HG02938 (cell line): ENCODE data around the gene BCL11B.

Source experiments
- ATAC-seq: cut with Tn5 transposase; IDR thresholded peaks from one replicate; pipeline ENCODE4 v1.9.1; 2021; ENCODE audit warnings: mild to moderate bottlenecking, moderate library complexity; ENCODE audit not compliant: unreplicated experiment

BCL11B gene

DNA sequence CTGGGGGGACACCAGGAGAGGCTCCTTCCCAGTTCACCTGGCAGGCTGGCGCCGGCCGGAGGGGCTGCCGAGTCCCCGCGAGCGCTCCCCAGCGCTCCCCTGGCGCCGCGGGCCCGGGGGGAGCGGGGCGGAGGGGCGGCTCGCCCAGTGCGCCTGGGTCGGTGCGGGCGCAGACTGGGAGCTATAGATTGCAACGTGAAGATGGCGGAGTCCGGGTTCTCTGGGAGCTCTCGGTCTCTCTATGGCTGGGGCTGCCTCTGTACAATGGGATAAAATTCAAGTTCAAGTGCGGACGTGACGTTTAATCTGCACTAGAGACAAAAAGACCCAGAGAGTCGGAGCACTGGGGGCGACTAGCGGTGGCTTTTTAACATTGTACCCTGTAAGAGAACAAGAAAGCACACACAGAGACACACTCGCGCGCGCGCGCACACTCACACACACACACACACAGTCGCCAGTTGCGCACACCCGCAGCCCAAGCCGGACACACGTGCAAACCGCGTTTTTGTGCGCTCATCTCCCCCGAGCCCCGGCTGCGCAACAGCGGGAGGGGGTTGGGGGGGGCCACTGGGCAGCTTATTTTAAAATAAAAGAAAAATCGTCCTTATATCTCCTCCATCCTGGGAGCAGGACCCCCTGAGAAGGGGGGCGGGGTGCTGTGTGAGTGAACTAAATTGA lies at the start of gene BCL11B:
Gene BCL11B, minus strand, starts transcription at position 247 of the 681 bp plus-strand sequence. CDS start 979 bp downstream, outside the sequence.
- ATAC-seq, result peak; percentile 89

GRCh38 chr14:99321236-99321925 lies 49.4 kb upstream of the BCL11B start:
- ATAC-seq, result no peak

GRCh38 chr14:99320621-99321235 lies 48.7 kb upstream of the BCL11B start:
- ATAC-seq, result no peak

GRCh38 chr14:99320105-99320572 lies 48.1 kb upstream of the BCL11B start:
- ATAC-seq, result peak; percentile 75

GRCh38 chr14:99318959-99319295 lies 46.9 kb upstream of the BCL11B start:
- no peak for ATAC-seq

GRCh38 chr14:99318091-99318958 lies 46.3 kb upstream of the BCL11B start:
- ATAC-seq, result no peak

GRCh38 chr14:99317231-99318090 lies 45.5 kb upstream of the BCL11B start:
- no peak for ATAC-seq

DNA sequence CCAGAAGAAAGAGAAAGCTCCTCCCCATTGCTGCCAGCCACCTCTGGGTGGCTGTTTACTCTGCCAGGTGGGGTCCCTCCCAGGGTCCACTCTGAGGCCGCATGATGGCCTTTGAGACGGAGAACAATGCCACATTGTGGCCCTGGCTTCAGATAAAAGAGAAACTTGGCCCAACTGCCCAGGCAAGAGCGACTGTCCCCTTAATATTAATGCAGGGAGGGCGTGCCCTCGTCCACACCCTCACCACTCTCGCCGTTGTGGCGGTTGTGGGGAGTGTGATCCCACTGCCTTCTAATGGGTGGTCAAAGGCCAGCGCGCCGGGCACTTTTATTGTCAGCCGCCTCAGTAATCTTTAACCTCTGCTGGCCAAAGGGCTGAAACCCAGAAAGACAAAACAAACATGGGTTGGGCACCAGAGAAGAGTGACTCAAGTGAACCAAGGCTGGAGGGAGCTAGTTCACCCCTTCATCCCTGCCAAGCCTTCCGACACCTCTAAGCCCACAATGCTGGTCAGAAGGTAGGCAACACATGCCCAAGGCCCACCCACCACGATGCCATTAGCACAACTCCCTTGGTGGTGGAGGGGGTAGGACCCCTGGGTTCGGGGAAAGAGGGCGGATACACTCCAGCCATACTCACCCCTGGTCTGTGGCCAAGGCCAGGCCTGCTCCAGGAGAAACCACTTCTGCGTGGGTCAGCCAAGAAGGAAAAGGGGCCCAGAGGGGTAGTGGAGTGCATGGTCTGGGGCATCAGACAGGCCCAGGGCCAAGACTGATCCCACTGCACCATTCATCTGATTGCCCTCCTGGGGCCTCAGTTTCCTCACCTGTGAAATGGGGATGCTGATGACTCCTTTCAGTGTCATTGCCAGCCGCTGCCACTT lies 44.5 kb upstream of the BCL11B start:
- ATAC-seq, result no peak

GRCh38 chr14:99315197-99315596 lies 43.2 kb upstream of the BCL11B start:
- no peak for ATAC-seq

GRCh38 chr14:99314623-99315022 lies 42.6 kb upstream of the BCL11B start:
- no peak for ATAC-seq

GRCh38 chr14:99313234-99313633 lies 41.2 kb upstream of the BCL11B start:
- no peak for ATAC-seq

- ATAC-seq, result no peak
Measured at GRCh38 chr14:99312106-99312505, 40.1 kb upstream of the BCL11B start.

DNA sequence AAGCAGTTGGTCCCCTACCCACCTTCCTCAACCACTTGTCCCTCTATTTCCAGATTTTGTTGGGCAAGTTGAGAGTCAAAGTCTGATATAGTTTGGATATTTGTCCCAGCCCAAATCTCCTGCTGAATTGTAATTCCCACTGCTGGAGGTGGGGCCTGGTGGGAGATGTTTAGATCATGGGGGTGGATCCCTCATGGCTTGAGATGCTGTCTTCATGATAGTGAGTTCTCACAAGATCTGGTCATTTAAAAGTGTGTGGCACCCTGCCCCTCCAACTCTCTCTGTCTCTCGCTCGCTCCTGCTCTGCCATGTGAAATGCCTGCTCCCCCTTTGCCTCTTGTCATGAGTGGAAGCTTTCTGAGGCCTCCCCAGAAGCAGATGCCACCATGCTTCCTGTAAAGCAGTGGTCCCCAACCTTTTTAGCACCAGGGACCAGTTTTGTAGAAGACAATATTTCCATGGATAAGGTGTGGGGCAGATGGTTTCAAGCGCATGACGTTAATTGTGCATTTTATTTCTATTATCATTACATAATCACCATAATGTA lies 37.3 kb upstream of the BCL11B start:
- ATAC-seq, result no peak

DNA sequence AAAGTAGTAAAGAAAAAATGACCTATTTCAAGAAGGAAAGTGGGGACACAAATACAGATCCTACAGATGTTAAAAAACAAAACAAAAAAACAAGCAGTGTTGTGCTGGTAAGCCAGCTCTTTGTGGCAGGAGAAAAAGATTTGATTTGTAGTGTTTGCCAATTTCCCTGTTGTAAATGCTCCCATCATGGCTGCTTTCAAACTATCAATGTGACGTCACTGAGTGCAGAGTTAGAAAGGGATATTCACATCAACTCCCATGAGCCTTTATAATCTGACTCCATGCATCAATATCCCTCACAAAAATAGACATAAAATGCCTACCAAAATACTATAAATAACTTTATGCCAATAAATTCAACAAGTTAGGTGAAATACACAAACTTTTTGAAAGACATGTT lies 32.2 kb upstream of the BCL11B start:
- ATAC-seq, result no peak

GRCh38 chr14:99300190-99300589 lies 28.2 kb upstream of the BCL11B start:
- no peak for ATAC-seq

- ATAC-seq, result no peak
Measured at GRCh38 chr14:99296517-99296916, 24.5 kb upstream of the BCL11B start.

- ATAC-seq, result no peak
Measured at GRCh38 chr14:99289394-99290189, 17.6 kb upstream of the BCL11B start.

- ATAC-seq, result no peak
Measured at GRCh38 chr14:99288948-99289347, 17.0 kb upstream of the BCL11B start.
